GM19452 (cell line): ENCODE results near the gene PGAM2.

Source experiments
- ATAC-seq: cut with Tn5 transposase; IDR thresholded peaks from one replicate; pipeline ENCODE4 v1.9.1; 2021; ENCODE audit not compliant: unreplicated experiment

The PGAM2 gene

GRCh38 chr7:44067064-44067951 is 1.9 kb upstream of the PGAM2 start:
- no peak for ATAC-seq

DNA sequence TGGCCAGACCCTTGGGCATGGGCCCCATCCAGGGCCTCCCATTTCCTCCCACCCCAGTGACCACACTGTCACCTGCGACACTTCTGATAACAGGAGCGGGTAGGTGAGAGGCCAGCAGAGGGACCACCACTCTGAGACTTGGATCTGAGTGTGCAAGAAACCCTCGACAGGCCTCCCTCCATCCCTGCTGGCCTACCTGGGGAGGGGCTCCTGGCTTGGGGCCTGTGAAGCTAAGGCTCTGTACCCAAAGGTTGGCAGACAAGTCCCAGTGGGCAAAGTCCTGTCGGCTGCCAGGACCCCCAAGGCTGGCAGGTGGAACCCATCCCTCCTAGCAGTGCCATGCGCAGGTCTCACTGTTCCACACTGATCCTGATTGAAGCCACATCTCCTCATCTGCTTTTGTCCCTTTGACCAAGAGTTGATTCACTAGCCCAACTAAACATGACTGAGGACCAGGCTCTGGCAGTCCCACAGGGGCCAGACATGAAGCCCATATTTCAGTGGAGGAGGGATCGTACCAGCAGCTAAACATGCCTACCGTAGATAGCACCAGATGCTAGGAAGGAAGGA is 1.2 kb upstream of the PGAM2 start:
- no peak for ATAC-seq

DNA sequence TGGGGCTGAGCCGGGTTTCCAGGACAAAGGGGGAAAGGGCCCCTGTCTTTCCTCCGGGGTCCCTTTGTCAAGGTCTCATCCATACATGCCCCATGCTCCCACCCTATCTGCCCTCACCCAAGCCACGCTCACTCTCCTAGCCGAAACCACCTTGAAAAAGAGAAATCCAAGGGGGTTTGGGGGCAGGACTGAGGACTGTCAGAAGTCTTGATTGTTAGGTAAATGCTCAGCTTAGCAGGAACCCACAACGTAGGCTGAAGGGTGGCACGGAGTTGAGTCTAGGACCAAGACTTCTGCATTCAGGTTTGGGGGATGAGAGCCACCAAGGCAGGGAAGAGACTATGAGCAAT is 719 bp upstream of the PGAM2 start:
- no peak for ATAC-seq

GRCh38 chr7:44064791-44065430 is 456 bp downstream of the PGAM2 start:
- no peak for ATAC-seq

- ATAC-seq = no peak
These were observed 1.3 kb downstream of the PGAM2 start for GRCh38 chr7:44063894-44064651.

GRCh38 chr7:44063547-44063893 is 1.8 kb downstream of the PGAM2 start:
- ATAC-seq = no peak

GRCh38 chr7:44062903-44063295 is 2.5 kb downstream of the PGAM2 start:
- ATAC-seq = no peak

- ATAC-seq = no peak
These were observed 3.0 kb downstream of the PGAM2 start for GRCh38 chr7:44062180-44062902.

GRCh38 chr7:44061645-44062179 is 3.7 kb downstream of the PGAM2 start:
- no peak for ATAC-seq

- no peak for ATAC-seq
These were observed 4.3 kb downstream of the PGAM2 start for GRCh38 chr7:44060948-44061644.

- no peak for ATAC-seq
These were observed 5.0 kb downstream of the PGAM2 start for GRCh38 chr7:44060091-44060947.

- no peak for ATAC-seq
These were observed 5.9 kb downstream of the PGAM2 start for GRCh38 chr7:44059219-44060090.

DNA sequence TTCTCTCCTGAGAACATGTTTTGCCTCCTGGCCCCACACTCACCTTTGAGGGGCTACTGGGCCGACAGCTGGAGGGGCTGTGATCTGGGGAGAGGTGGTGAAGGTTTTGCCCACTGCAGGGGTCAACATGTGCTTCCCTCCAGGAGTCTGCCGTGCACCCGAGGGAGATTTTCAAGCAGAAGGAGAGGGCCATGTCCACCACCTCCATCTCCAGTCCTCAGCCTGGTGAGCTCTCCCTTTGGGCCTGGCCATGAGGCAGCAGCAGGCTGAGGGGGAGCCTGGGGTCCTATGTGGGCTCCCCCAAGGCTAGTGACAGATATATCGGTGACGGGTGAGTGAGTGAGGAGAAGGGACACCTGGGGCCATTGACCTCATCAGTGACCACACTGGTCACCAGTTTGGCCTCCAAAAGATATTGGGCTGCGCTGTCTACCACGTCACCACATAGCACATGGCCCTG is 6.6 kb downstream of the PGAM2 start:
- ATAC-seq = no peak

GRCh38 chr7:44057849-44058758 is 7.3 kb downstream of the PGAM2 start:
- ATAC-seq = no peak

- ATAC-seq = no peak
These were observed 8.1 kb downstream of the PGAM2 start for GRCh38 chr7:44057181-44057848.

DNA sequence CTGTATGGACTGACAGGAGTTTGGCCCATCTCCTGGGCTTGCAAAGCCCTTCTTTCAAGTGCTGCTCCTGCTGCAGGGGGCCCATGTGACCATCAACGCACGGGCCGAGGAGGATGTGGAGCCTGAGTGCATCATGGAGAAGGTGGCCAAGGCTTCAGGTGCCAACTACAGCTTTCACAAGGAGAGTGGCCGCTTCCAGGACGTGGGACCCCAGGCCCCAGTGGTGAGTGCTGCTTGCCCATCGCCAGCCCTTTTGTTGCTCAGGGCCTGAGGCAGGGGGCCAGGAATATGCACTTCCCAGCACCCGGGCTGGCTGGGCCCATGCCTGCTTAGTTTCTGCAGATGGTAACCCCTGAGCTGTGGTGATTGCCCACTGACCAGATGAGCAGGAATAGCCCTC is 8.7 kb downstream of the PGAM2 start:
- ATAC-seq = no peak
